Endothelial cell of umbilical vein (primary cell): ENCODE measurements around the gene LRRC8D. TPM values are rescaled to one million over a fixed set of nuclear protein-coding genes. Genes with fewer than 3 reads are reported as not detected.

Experiments used
- BruUV-seq: library from RNA; stranded (reverse); fragments of 400-500 nt; replicated peaks from 2 replicates; lab custom pipeline; 2021; lab: Mats Ljungman, UMichigan
- CTCF ChIA-PET: fragments of 300-600, 350-600 bp; sonication (Branson Sonifier 250); formaldehyde crosslinking; loops from one replicate; lab custom pipeline; 2021; ENCODE audit warnings: antibody characterized with exemption, inconsistent platforms; lab: Charles Lee
- POLR2A ChIA-PET: fragments of 300-600, 350-600 bp; sonication (Branson Sonifier 250); formaldehyde crosslinking; loops from one replicate; lab custom pipeline; 2021; ENCODE audit warnings: antibody characterized with exemption, inconsistent platforms; lab: Charles Lee
- DNase-seq: peaks from one replicate; pipeline ENCODE4 v3.0.0-alpha.2; 2011; ENCODE audit warnings: low read depth, low spot score
- FAIRE-seq: peaks from 2 replicates; lab custom pipeline; 2011; peaks lifted over from hg19 to GRCh38; lab: Jason Lieb, UNC
- H2AFZ ChIP-seq: 2 replicates; pipeline ENCODE4 v1.6.0; 2012; ENCODE audit warnings: low read depth, low read length, control low read depth, inconsistent platforms
- H3K27ac ChIP-seq: 2 replicates; pipeline ENCODE4 v1.5.1; 2011; ENCODE audit warnings: low read depth, mild to moderate bottlenecking, control low read depth, low read length, moderate library complexity; ENCODE audit not compliant: insufficient read depth
- H3K27me3 ChIP-seq, 2 experiments: 2 replicates each; pipeline versions ENCODE4 v1.6.0 to v1.6.1; 2011; ENCODE audit warnings: low read length in 2 of 2, mixed read lengths in 1 of 2; ENCODE audit not compliant: control insufficient read depth in 2 of 2, insufficient read depth in 2 of 2
- H3K36me3 ChIP-seq, 2 experiments: 2 replicates in 1 of 2; 3 replicates in 1 of 2; pipeline ENCODE4 v1.5.1; 2011; ENCODE audit warnings: low read length in 2 of 2, mild to moderate bottlenecking in 1 of 2, moderate library complexity in 1 of 2; ENCODE audit not compliant: control insufficient read depth in 2 of 2, insufficient read depth in 2 of 2; ENCODE audit errors: extremely low read depth in 1 of 2
- H3K4me1 ChIP-seq: 3 replicates; pipeline ENCODE4 v1.5.1; 2011; ENCODE audit warnings: mild to moderate bottlenecking, low read length; ENCODE audit not compliant: control insufficient read depth, insufficient read depth; ENCODE audit errors: extremely low read depth
- H3K4me2 ChIP-seq: 2 replicates; pipeline ENCODE4 v1.6.1; 2011; ENCODE audit warnings: low read length, control low read depth, mixed read lengths; ENCODE audit not compliant: insufficient read depth
- H3K4me3 ChIP-seq, 3 experiments: fragments of 200-600 bp in 1 of 3; sonication (generic), shearing (Covaris generic) in 1 of 3; replicated peaks in 1 of 3; 2 replicates each; pipeline ENCODE4 v1.5.1; 2011 to 2016; ENCODE audit warnings: control low read depth in 3 of 3, low read length in 3 of 3, mild to moderate bottlenecking in 2 of 3, inconsistent platforms in 1 of 3, low read depth in 1 of 3, moderate library complexity in 1 of 3; ENCODE audit not compliant: insufficient read depth in 1 of 3
- H3K79me2 ChIP-seq: 2 replicates; pipeline ENCODE4 v1.6.0; 2012; ENCODE audit warnings: low read length, inconsistent platforms; ENCODE audit not compliant: control insufficient read depth, insufficient read depth
- H3K9ac ChIP-seq: replicated peaks from 2 replicates; pipeline ENCODE3; 2011; ENCODE audit warnings: low read length, control low read depth; ENCODE audit not compliant: insufficient read depth; ENCODE audit errors: extremely low read depth
- H3K9me1 ChIP-seq: replicated peaks from 3 replicates; pipeline ENCODE4 v1.6.0; 2011; ENCODE audit warnings: mild to moderate bottlenecking, low read length; ENCODE audit not compliant: control insufficient read depth, insufficient read depth; ENCODE audit errors: extremely low read depth
- H3K9me3 ChIP-seq: replicated peaks from 2 replicates; pipeline ENCODE4 v1.5.1; 2012; ENCODE audit warnings: low read length, inconsistent platforms; ENCODE audit not compliant: control insufficient read depth, insufficient read depth
- H4K20me1 ChIP-seq: replicated peaks from 2 replicates; pipeline ENCODE3; 2011; ENCODE audit warnings: mild to moderate bottlenecking, low read length; ENCODE audit not compliant: control insufficient read depth, insufficient read depth; ENCODE audit errors: extremely low read depth
- FOS ChIP-seq: IDR thresholded peaks from 2 replicates; pipeline ENCODE4 v1.6.1; 2011; ENCODE audit warnings: mild to moderate bottlenecking, low read length, moderate library complexity, borderline replicate concordance; ENCODE audit not compliant: insufficient read depth
- GATA2 ChIP-seq: IDR thresholded peaks from 2 replicates; pipeline ENCODE4 v1.7.0; 2011; ENCODE audit warnings: low read depth, mild to moderate bottlenecking, moderate library complexity, mixed read lengths, low read length; ENCODE audit not compliant: insufficient read length, insufficient read depth
- JUN ChIP-seq: IDR thresholded peaks from 2 replicates; pipeline ENCODE4 v1.6.1; 2011; ENCODE audit warnings: borderline replicate concordance, low read depth; ENCODE audit not compliant: insufficient read length, insufficient read depth
- POLR2A ChIP-seq: IDR thresholded peaks from 2 replicates; pipeline ENCODE4 v1.6.1; 2012; ENCODE audit warnings: low read depth, mild to moderate bottlenecking, control low read depth, low read length
- POLR2AphosphoS5 ChIP-seq: IDR thresholded peaks from 2 replicates; pipeline ENCODE4 v1.6.1; 2012; ENCODE audit warnings: low read depth, mild to moderate bottlenecking, control low read depth, low read length, moderate library complexity; ENCODE audit not compliant: insufficient read depth
- dilution Hi-C: fragments of 300-500 bp; cut with MboI; formaldehyde crosslinking; loops from one replicate; pipeline ENCODE4 v1.15.0; 2019; ENCODE audit warnings: low sequenced_read_pairs; ENCODE audit not compliant: extremely low pct_ligation_motif_present
- intact Hi-C: fragments of 100-400 bp; cut with micrococcal nuclease; formaldehyde crosslinking; loops from one replicate; pipeline ENCODE4 v1.10.0; 2022
- polyA plus RNA-seq, 4 experiments: library from polyadenylated mRNA; depleted of rRNA in 3 of 4; stranded (reverse) in 3 of 4; unstranded in 1 of 4; fragments of >200 nt; gene quantifications; 2 replicates each; pipeline versions ENCODE4 v1.2.1 to v1.2.3, GENCODE V29; 2011 to 2012; ENCODE audit warnings: missing spikeins in 1 of 4
- total RNA-seq: library from RNA; stranded (reverse); gene quantifications from 2 replicates; pipeline ENCODE4 v1.2.3, GENCODE V29; 2021

LRRC8D gene
- total and polyA plus RNA-seq, 2 donors (not counting 3 experiments of a cell fraction or from before 2014, with no cell fraction given): 31.9 to 37.7 TPM

DNA sequence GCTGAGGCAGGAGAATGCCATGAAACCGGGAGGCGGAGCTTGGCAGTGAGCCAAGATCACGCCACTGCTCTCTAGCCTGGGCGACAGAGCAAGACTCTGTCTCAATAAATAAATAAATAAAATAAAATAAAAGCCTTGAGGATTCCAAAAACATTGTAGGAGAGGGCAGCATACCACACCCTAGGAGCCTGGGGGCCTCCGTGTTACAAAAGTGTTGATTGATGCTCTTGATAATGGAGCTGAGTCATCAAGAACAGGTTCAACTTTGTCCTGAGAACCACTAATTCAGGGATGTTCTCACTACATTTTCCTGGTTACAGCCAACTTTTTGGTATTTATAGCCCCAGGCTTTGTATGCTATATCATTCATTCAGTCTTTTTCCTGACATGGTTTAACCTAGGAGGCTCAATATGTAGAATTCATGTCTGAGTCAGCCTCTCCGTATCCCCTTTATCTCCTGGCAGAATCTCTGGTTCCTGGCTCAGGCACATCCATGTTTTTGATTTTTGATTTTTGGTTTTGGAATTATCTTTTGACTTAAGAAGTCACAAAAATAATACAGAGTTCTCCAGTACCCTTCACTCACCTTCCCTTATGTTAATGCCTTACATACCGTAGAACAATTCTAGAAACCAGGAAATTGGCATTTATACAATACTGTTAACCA is 69.4 kb downstream of the LRRC8D start:
- H4K20me1 ChIP-seq: no peaks in the 10 kb centered on the region
- peak overlapping the region; percentile 52 for H3K27ac ChIP-seq
- DNase-seq (peak; percentile 57), FAIRE-seq (no peak)
- peaks cover 21% of the 10 kb centered on the region for H3K79me2 ChIP-seq
- peaks cover 68% of the 10 kb centered on the region for H3K4me1 ChIP-seq
- H3K9me1 ChIP-seq: no peaks in the 10 kb centered on the region
- H2AFZ ChIP-seq: no peak overlapping the region
- ChIA-PET POLR2A (no interaction called here), CTCF (no interaction called here)
- H3K4me3 ChIP-seq: no peak overlapping the region
- H3K27me3 ChIP-seq: no peaks in the 10 kb centered on the region
- no TSS peak for BruUV-seq
- TF ChIP-seq POLR2A: no peak
- peak; percentile 60 for TF ChIP-seq GATA2
- peak; percentile 26 for TF ChIP-seq JUN
- H3K4me2 ChIP-seq: peak overlapping the region; percentile 59
- no peak overlapping the region for H3K9ac ChIP-seq
- H3K36me3 ChIP-seq: no peaks in the 10 kb centered on the region
- intact Hi-C loops (no loop called here), dilution Hi-C loops (no loop called here)
- no peaks in the 10 kb centered on the region for H3K9me3 ChIP-seq

DNA sequence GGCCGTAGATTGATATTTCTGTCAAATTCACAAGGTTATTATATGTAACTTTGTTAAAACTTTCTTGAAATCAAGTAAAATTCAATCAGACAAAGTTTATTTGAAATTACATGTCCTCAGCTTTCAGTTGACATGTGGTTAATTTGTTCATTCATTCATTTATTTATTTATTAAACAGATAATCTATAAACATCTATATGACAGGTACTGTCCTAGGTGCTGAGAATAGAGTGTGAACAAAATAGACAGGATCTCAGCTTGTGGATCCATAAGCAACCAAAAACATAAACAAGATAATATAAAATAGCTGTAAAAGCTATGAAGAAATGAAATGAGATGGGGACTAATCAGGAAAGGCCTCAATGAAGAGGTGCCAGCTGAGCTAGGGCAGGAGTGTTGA is 72.0 kb downstream of the LRRC8D start:
- ChIA-PET POLR2A (no interaction called here), CTCF (no interaction called here)
- H3K27me3 ChIP-seq: no peaks in the 10 kb centered on the region
- H3K4me3 ChIP-seq: no peak overlapping the region
- peaks cover 52% of the 10 kb centered on the region for H3K4me1 ChIP-seq
- no peak overlapping the region for H2AFZ ChIP-seq
- intact Hi-C loops (no loop called here), dilution Hi-C loops (no loop called here)
- H3K9me1 ChIP-seq: no peaks in the 10 kb centered on the region
- FAIRE-seq (no peak), DNase-seq (no peak)
- no TSS peak for BruUV-seq
- H3K4me2 ChIP-seq: no peak overlapping the region
- H4K20me1 ChIP-seq: no peaks in the 10 kb centered on the region
- TF ChIP-seq FOS (no peak), JUN (no peak), POLR2AphosphoS5 (no peak), POLR2A (no peak)
- no peak overlapping the region for H3K27ac ChIP-seq
- peaks cover 14% of the 10 kb centered on the region for H3K79me2 ChIP-seq
- H3K9ac ChIP-seq: no peak overlapping the region
- no peaks in the 10 kb centered on the region for H3K9me3 ChIP-seq
- no peaks in the 10 kb centered on the region for H3K36me3 ChIP-seq
